ENCODE results near the gene RAP1GAP. TPM values are rescaled to one million over a fixed set of nuclear protein-coding genes. Genes with fewer than 3 reads are reported as not detected.

RAP1GAP gene
- total RNA-seq, 2 experiments from 2014 or later = 0.12 to 0.29 TPM

GRCh38 chr1:21618561-21619374 lies 50.4 kb downstream of the RAP1GAP start:
- CTCF ChIA-PET = no interaction called here
- Mint-ChIP-seq H3K27ac (no peak overlapping the region), H3K36me3 (no peaks in the 10 kb centered on the region), H3K9me3 (ENCODE audit: low read depth) (no peaks in the 10 kb centered on the region), H3K4me3 (no peak overlapping the region), H3K27me3 (peaks cover 18% of the 10 kb centered on the region), H3K4me1 (peaks cover 4% of the 10 kb centered on the region)
- no peak for DNase-seq
- ATAC-seq = no peak

GRCh38 chr1:21618059-21618458 lies 51.1 kb downstream of the RAP1GAP start:
- Mint-ChIP-seq H3K4me1 (peaks cover 4% of the 10 kb centered on the region), H3K27ac (no peak overlapping the region), H3K27me3 (peaks cover 18% of the 10 kb centered on the region), H3K36me3 (no peaks in the 10 kb centered on the region), H3K9me3 (ENCODE audit: low read depth) (no peaks in the 10 kb centered on the region), H3K4me3 (no peak overlapping the region)
- CTCF ChIA-PET = no interaction called here
- ATAC-seq (no peak), DNase-seq (no peak)

- no peaks in the 10 kb centered on the region for H3K36me3 Mint-ChIP-seq
- no peak overlapping the region for H3K27ac Mint-ChIP-seq
- peaks cover 16% of the 10 kb centered on the region for H3K27me3 Mint-ChIP-seq
- CTCF ChIA-PET = no interaction called here
- no peaks in the 10 kb centered on the region for H3K4me1 Mint-ChIP-seq
- ATAC-seq = no peak
- H3K4me3 Mint-ChIP-seq = no peak overlapping the region
- DNase-seq = no peak
- H3K9me3 Mint-ChIP-seq (ENCODE audit: low read depth) = no peaks in the 10 kb centered on the region
These were observed 51.9 kb downstream of the RAP1GAP start for GRCh38 chr1:21617126-21617738.

DNA sequence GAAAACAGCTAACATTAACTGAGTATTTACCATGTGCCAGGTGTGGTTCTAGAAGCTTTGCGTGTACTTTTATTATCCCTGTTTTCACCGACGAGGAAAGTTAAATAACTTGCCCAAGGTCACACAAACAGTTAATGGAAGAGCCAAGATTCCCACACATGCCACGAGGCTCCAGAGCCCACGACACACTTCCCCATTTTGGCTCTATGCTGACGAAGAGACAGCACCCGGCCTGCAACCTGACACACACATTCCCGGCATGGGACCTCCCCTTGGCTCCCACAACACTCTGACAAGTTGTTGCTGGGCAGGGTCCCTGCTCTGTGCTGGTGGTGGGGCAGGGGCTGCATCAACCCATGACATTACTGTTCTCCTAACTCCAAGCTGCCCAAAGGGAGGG lies 52.8 kb downstream of the RAP1GAP start:
- Mint-ChIP-seq H3K36me3 (no peaks in the 10 kb centered on the region), H3K27ac (no peak overlapping the region), H3K4me3 (no peak overlapping the region), H3K4me1 (no peaks in the 10 kb centered on the region), H3K27me3 (peaks cover 11% of the 10 kb centered on the region), H3K9me3 (ENCODE audit: low read depth) (no peaks in the 10 kb centered on the region)
- CTCF ChIA-PET = no interaction called here
- no peak for DNase-seq
- no peak for ATAC-seq

GRCh38 chr1:21614419-21615115 lies 54.6 kb downstream of the RAP1GAP start:
- no peak overlapping the region for H3K27ac Mint-ChIP-seq
- no peaks in the 10 kb centered on the region for H3K4me1 Mint-ChIP-seq
- peaks cover under 1% of the 10 kb centered on the region for H3K27me3 Mint-ChIP-seq
- no peak for ATAC-seq
- CTCF ChIA-PET = no interaction called here
- no peak for DNase-seq
- no peaks in the 10 kb centered on the region for H3K9me3 Mint-ChIP-seq (ENCODE audit: low read depth)
- no peak overlapping the region for H3K4me3 Mint-ChIP-seq
- H3K36me3 Mint-ChIP-seq = no peaks in the 10 kb centered on the region

DNA sequence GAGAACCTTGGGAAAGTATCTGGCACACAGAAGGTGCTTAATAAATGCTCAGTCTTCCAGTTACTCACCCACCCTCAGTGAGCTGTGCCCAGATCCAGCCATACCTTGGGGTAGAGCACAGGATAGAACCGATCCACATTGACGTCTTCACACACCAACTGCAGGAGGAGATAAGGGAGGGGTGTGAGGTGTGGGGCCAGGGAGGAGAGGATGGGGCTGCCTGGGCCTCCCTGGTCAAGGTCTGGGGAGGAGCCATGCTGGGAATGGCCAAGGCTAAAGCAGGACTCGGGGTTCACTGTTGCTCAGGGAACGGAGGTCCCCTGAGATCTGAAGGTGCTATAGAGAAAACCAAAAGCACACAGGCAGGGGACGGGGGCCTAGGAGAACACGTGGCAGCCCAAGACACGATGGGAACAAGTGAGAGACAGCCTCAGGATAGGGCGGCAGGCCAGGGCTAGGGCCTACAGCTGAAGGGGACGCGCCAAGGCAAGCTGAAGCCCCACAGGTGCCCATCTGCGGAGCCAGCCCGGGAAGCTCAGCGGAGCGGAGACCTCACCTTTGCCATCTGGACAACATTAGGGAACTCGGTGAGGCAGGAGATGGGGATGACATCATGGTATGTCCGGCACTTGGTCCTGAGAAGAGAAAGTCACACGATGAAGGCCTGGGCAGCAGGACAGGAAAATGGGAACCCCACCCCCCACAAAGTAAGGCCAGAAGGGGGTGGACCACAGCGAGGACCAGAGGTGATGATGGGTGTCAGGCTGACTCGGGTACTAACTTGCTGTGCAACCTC lies 55.9 kb downstream of the RAP1GAP start:
- H3K9me3 Mint-ChIP-seq (ENCODE audit: low read depth) = no peaks in the 10 kb centered on the region
- ATAC-seq = no peak
- CTCF ChIA-PET = no interaction called here

GRCh38 chr1:21612057-21612456 lies 57.1 kb downstream of the RAP1GAP start:
- no peak for ATAC-seq
- H3K27ac Mint-ChIP-seq = no peak overlapping the region

More for the DNA sequence above, 55.9 kb downstream of the RAP1GAP start:
- no peak overlapping the region for H3K27ac Mint-ChIP-seq
- no peak overlapping the region for H3K4me3 Mint-ChIP-seq
- H3K27me3 Mint-ChIP-seq = no peaks in the 10 kb centered on the region
- no peak for DNase-seq
- H3K36me3 Mint-ChIP-seq = no peaks in the 10 kb centered on the region
- H3K4me1 Mint-ChIP-seq = no peaks in the 10 kb centered on the region

DNA sequence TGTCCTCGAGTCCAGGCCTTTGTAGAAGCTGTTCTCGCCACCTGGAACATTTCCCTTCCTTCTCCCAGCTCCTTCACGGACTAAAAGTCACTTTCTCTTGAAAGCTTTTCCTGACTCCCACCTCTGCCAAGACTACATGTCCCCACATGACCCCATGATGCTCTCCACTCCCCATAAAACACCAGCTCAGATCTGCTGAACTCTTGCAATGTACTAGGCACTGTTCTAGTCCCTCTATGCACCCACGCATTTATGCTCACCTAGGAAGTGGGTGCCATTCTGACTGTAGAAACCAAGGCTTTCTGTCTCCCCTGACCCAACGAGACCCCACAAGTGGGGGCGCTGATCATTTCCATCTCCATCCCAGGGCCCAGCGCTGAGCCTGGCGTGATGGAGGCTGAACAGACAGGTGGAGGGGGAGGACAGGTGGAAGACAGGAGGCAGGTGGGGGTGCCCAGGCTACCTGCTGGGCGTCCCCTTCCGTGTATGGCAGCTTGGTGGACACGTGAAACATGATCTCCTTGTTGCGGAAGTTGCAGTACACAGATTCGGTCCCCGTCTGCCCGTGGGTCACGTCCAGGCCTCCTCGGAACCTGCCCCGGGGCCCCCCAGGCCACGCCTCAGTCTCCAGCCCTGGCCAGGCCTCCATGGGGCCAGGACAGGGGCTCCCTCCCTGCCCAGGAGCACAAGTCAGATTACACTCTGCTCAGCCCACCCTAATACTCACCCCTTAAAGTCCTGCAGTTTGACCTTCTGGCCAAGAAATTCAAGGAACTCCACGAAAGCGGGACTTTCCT lies 58.0 kb downstream of the RAP1GAP start:
- H3K27ac Mint-ChIP-seq = no peak overlapping the region

More at GRCh38 chr1:21612057-21612456, 57.1 kb downstream of the RAP1GAP start:
- CTCF ChIA-PET = no interaction called here
- Mint-ChIP-seq H3K27me3 (no peaks in the 10 kb centered on the region), H3K4me3 (no peak overlapping the region), H3K9me3 (ENCODE audit: low read depth) (no peaks in the 10 kb centered on the region), H3K36me3 (no peaks in the 10 kb centered on the region), H3K4me1 (peaks cover 8% of the 10 kb centered on the region)
- DNase-seq = no peak

GRCh38 chr1:21610027-21610426 lies 59.1 kb downstream of the RAP1GAP start:
- H3K27ac Mint-ChIP-seq = no peak overlapping the region
- no peak overlapping the region for H3K4me3 Mint-ChIP-seq
- CTCF ChIA-PET = no interaction called here
- no peaks in the 10 kb centered on the region for H3K27me3 Mint-ChIP-seq
- H3K36me3 Mint-ChIP-seq = no peaks in the 10 kb centered on the region
- peaks cover 8% of the 10 kb centered on the region for H3K4me1 Mint-ChIP-seq
- ATAC-seq (no peak), DNase-seq (no peak)
- H3K9me3 Mint-ChIP-seq (ENCODE audit: low read depth) = no peaks in the 10 kb centered on the region

More for the DNA sequence above, 58.0 kb downstream of the RAP1GAP start:
- CTCF ChIA-PET = interaction anchor here (0.9 kb wide), 1 partner anchor 15 kb away, joined by 3 read pairs; no protein-coding TSS in a partner anchor
- Mint-ChIP-seq H3K4me3 (no peak overlapping the region), H3K36me3 (no peaks in the 10 kb centered on the region), H3K27me3 (no peaks in the 10 kb centered on the region), H3K9me3 (ENCODE audit: low read depth) (no peaks in the 10 kb centered on the region), H3K4me1 (peaks cover 8% of the 10 kb centered on the region)
- DNase-seq (no peak), ATAC-seq (no peak)

DNA sequence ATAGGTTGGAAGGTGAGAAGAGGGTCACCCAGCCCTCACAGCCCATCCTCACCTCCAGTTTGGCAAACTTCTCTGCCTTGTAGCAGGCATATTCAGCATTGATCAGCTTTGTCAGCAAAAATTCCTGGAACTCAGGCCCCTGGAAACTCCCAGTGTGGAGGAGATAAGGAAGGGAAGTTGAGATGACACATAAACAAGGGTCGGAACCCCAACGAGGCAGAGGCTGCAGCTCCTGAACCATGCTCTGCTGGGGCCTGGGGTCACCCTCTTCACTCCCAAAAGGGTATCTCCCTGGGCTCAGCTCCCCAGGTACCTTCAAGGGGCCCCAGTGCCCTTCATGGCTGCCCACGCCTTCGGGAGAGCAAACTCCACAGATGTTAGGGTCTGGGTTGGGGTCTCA lies 60.4 kb downstream of the RAP1GAP start:
- Mint-ChIP-seq H3K9me3 (ENCODE audit: low read depth) (no peaks in the 10 kb centered on the region), H3K4me1 (peaks cover 8% of the 10 kb centered on the region), H3K4me3 (no peak overlapping the region), H3K27me3 (no peaks in the 10 kb centered on the region), H3K36me3 (no peaks in the 10 kb centered on the region), H3K27ac (no peak overlapping the region)
- CTCF ChIA-PET = no interaction called here
- DNase-seq (no peak), ATAC-seq (no peak)

DNA sequence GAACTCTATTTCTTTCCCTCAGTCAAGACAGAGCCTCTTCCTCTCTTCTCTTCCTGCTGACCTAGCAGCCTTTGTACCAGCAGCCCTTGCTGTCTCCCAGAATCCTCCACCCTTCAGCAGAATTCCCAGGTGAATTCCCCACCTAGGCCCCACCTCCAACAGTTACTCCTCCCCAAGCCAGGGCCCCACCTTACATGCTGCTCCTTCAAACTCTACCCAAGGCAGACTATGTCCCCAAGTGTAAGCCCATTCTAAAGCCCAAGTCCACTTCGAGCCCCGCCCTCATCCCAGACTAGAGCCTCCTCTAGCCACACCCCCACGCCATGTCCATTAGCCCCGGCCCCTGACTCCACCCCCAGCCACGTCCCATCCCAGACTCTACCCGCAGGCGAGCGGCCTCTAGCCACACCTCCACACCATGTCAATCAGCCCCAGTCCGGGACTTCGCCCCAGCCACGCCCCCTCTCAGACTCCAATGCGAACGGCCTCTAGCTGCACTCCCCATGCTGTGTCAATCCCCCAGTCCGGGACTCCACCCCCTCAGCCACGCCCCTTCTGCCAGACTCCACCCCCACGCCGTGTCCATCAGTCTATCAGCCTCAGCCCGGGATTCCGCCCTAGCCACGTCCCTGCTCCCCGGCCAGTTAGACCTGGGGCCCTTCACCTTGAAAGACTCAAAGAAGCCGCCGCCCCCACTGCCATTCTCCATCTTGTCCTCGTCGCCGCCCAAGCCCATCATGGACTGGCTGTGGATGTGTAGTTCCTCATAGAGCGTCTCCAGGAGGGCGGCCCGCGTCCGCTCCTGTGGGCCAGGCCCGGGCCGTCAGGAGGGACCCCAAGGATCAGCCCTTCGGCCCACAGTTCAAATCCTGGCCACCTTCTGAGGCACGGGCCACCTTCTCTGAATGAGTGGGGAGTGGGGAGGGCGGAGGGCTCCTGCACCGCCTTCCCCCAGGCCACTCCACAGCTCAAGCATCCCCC lies 61.3 kb downstream of the RAP1GAP start:
- peaks cover 8% of the 10 kb centered on the region for H3K4me1 Mint-ChIP-seq
- H3K36me3 Mint-ChIP-seq = no peaks in the 10 kb centered on the region
- H3K4me3 Mint-ChIP-seq = no peak overlapping the region
- ATAC-seq (peak; percentile 80), DNase-seq (peak; percentile 73)
- CTCF ChIA-PET = no interaction called here
- no peaks in the 10 kb centered on the region for H3K27me3 Mint-ChIP-seq
- no peaks in the 10 kb centered on the region for H3K9me3 Mint-ChIP-seq (ENCODE audit: low read depth)
- H3K27ac Mint-ChIP-seq = no peak overlapping the region
